Epithelial cell of esophagus (primary cell): Measurements from ENCODE around the gene LENG9.

ENCODE experiments used
- DNase-seq: peaks from one replicate; pipeline ENCODE4 v3.0.0; 2010; ENCODE audit warnings: low read depth
- H3K4me3 ChIP-seq: 2 replicates; pipeline ENCODE4 v1.5.1; 2011; ENCODE audit warnings: mild to moderate bottlenecking, low read length, control low read depth
- TF ChIP-seq, protein P1 (sequence below): IDR thresholded peaks from 2 replicates; pipeline ENCODE4 v1.5.1; 2011; ENCODE audit warnings: low read depth, mild to moderate bottlenecking, low read length, control low read depth, inconsistent platforms; ENCODE audit not compliant: insufficient read depth; ENCODE audit errors: missing control alignments

Gene LENG9

GRCh38 chr19:54436628-54437252 lies 26.8 kb downstream of the LENG9 start:
- H3K4me3 ChIP-seq, result no peak overlapping the region
- TF ChIP-seq, protein P1, sequence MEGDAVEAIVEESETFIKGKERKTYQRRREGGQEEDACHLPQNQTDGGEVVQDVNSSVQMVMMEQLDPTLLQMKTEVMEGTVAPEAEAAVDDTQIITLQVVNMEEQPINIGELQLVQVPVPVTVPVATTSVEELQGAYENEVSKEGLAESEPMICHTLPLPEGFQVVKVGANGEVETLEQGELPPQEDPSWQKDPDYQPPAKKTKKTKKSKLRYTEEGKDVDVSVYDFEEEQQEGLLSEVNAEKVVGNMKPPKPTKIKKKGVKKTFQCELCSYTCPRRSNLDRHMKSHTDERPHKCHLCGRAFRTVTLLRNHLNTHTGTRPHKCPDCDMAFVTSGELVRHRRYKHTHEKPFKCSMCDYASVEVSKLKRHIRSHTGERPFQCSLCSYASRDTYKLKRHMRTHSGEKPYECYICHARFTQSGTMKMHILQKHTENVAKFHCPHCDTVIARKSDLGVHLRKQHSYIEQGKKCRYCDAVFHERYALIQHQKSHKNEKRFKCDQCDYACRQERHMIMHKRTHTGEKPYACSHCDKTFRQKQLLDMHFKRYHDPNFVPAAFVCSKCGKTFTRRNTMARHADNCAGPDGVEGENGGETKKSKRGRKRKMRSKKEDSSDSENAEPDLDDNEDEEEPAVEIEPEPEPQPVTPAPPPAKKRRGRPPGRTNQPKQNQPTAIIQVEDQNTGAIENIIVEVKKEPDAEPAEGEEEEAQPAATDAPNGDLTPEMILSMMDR, result no peak
- DNase-seq, result no peak

DNA sequence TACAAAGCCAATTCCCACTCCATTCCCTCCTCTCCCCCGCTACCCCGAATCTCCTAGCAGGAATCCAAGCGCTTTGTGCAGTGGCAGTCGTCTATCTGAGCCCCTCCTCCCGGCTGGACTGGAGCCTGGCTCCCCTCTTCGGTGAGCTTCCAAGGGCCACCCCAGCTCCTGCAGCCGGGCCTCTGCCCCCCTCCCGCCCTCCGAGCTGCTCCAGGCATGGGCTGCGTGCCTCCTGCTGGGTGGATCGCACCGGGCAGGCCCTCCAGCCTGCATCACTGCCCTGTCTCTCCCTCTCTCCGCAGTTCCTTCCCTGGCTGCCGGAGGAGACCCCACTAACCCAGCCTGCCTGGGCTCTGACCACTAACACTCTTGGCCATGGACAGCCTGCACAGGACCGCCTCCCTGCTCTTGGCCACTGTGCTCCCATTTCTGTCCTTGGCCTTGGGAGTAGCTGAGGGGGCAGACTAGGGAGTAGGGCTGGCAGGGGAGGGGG lies 27.5 kb downstream of the LENG9 start:
- TF ChIP-seq, protein P1, result no peak
- H3K4me3 ChIP-seq, result no peak overlapping the region
- DNase-seq, result no peak

GRCh38 chr19:54435551-54436016 lies 28.0 kb downstream of the LENG9 start:
- TF ChIP-seq, protein P1, result no peak
- no peak overlapping the region for H3K4me3 ChIP-seq
- no peak for DNase-seq

GRCh38 chr19:54434873-54435214 lies 28.7 kb downstream of the LENG9 start:
- H3K4me3 ChIP-seq, result no peak overlapping the region
- TF ChIP-seq, protein P1, result no peak
- no peak for DNase-seq

GRCh38 chr19:54434112-54434872 lies 29.3 kb downstream of the LENG9 start:
- H3K4me3 ChIP-seq, result no peak overlapping the region
- TF ChIP-seq, protein P1, result no peak
- no peak for DNase-seq

DNA sequence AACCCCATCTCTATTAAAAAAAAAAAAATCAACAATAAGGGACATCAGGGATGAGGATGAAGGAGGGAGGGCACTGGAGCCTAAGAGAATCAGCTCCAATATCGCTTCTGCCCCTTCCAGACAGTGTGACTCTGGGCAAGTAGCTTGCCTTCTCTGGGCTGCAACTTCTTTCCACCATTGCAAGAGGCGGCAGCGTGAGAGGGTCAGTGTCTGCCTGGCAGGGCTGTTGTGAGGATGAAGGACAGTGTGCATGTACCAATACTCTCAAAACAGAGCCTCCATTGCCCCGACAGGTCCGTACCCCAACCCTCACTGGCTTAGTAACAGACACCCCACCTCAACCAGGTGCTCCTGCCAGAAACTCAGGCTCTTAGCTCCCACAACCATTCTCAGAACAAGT lies 29.9 kb downstream of the LENG9 start:
- no peak overlapping the region for H3K4me3 ChIP-seq
- no peak for DNase-seq
- TF ChIP-seq, protein P1, result no peak

GRCh38 chr19:54432144-54432738 lies 31.3 kb downstream of the LENG9 start:
- TF ChIP-seq, protein P1, result no peak
- DNase-seq, result peak; percentile 93
- no peak overlapping the region for H3K4me3 ChIP-seq
